Measurements from ENCODE around the gene VPS52.

DNA sequence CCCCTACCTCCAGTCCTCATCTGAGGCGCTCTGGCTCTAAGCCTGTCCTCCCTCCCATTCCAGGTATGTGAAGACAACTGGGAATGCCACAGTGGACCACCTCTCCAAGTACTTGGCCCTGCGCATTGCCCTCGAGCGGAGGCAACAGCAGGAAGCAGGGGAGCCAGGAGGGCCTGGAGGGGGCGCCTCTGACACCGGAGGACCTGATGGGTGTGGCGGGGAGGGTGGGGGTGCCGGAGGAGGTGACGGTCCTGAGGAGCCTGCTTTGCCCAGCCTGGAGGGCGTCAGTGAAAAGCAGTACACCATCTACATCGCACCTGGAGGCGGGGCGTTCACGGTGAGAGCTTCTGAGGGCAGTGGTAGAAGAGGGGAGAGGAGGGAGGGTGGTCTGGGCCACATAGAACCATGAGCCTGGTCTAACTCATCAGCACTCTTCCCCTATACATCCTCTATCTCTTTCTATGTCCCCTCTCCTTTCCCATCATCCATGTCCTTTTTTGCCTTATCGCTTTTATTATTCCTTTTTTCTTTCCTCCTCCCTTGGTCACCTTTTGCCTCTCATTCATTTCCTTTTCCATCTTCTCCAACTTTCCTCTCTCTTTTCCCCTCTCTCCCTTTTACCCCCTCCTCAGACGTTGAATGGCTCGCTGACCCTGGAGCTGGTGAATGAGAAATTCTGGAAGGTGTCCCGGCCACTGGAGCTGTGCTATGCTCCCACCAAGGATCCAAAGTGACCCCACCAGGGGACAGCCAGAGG is 59.8 kb downstream of the VPS52 start:
- TF ChIP-seq EP300 (IDR thresholded peaks at IDR 0.05): no peak
- TF ChIP-seq, protein P1, sequence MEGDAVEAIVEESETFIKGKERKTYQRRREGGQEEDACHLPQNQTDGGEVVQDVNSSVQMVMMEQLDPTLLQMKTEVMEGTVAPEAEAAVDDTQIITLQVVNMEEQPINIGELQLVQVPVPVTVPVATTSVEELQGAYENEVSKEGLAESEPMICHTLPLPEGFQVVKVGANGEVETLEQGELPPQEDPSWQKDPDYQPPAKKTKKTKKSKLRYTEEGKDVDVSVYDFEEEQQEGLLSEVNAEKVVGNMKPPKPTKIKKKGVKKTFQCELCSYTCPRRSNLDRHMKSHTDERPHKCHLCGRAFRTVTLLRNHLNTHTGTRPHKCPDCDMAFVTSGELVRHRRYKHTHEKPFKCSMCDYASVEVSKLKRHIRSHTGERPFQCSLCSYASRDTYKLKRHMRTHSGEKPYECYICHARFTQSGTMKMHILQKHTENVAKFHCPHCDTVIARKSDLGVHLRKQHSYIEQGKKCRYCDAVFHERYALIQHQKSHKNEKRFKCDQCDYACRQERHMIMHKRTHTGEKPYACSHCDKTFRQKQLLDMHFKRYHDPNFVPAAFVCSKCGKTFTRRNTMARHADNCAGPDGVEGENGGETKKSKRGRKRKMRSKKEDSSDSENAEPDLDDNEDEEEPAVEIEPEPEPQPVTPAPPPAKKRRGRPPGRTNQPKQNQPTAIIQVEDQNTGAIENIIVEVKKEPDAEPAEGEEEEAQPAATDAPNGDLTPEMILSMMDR (IDR thresholded peaks at IDR 0.05): no peak
